GM18517 (cell line): ENCODE data around the gene PCDHGA12.
"Not testable (repeated sequence)": the region's sequence is repeated elsewhere in the genome, so short reads cannot be mapped to it uniquely, and the experiment has no call there.

Source experiments
- ATAC-seq: cut with Tn5 transposase; IDR thresholded peaks from one replicate; pipeline ENCODE4 v1.9.1; 2021; ENCODE audit warnings: mild to moderate bottlenecking, moderate library complexity; ENCODE audit not compliant: unreplicated experiment

PCDHGA12 gene

GRCh38 chr5:141430332-141431113 lies at the start of gene PCDHGA12:
TSS of gene PCDHGA12 (plus strand) at chr5:141430507. CDS start at chr5:141430760, 253 bp downstream.
- no peak for ATAC-seq

- no peak for ATAC-seq
These were observed 47.6 kb upstream of the PCDHGA12 start, which contains the start of gene PCDHGA7 for GRCh38 chr5:141382469-141383294. TSS of gene PCDHGA7 (plus strand) at chr5:141382742. CDS start at chr5:141382900, 158 bp downstream.

GRCh38 chr5:141383345-141383744 lies 47.0 kb upstream of the PCDHGA12 start:
- ATAC-seq: no peak

GRCh38 chr5:141384471-141385267 lies 45.6 kb upstream of the PCDHGA12 start:
- no peak for ATAC-seq

GRCh38 chr5:141387557-141388311 lies 42.6 kb upstream of the PCDHGA12 start, which contains the start of gene PCDHGB4:
TSS of gene PCDHGB4 (plus strand) at chr5:141387698. CDS start at chr5:141387885, 187 bp downstream.
- not testable (repeated sequence) for ATAC-seq

GRCh38 chr5:141388661-141389060 lies 41.6 kb upstream of the PCDHGA12 start:
- no peak for ATAC-seq

GRCh38 chr5:141389153-141390042 lies 40.9 kb upstream of the PCDHGA12 start:
- ATAC-seq: no peak

- no peak for ATAC-seq
These were observed 37.7 kb upstream of the PCDHGA12 start, which contains the start of gene PCDHGA8 for GRCh38 chr5:141392429-141393198. TSS of gene PCDHGA8 (plus strand) at chr5:141392633. CDS start at chr5:141392814, 181 bp downstream.

- ATAC-seq: no peak
These were observed 37.0 kb upstream of the PCDHGA12 start for GRCh38 chr5:141393267-141393666.

GRCh38 chr5:141394401-141395187 lies 35.7 kb upstream of the PCDHGA12 start:
- not testable (repeated sequence) for ATAC-seq

- peak; percentile 93 for ATAC-seq
These were observed 32.4 kb upstream of the PCDHGA12 start, which contains the start of gene PCDHGB5 for GRCh38 chr5:141397756-141398551. TSS of gene PCDHGB5 (plus strand) at chr5:141397947. CDS start at chr5:141398128, 181 bp downstream.

- no peak for ATAC-seq
These were observed 31.7 kb upstream of the PCDHGA12 start for GRCh38 chr5:141398608-141399007.

GRCh38 chr5:141399555-141400258 lies 30.6 kb upstream of the PCDHGA12 start:
- ATAC-seq: no peak

- no peak for ATAC-seq
These were observed 27.6 kb upstream of the PCDHGA12 start, which contains the start of gene PCDHGA9 for GRCh38 chr5:141402553-141403243. TSS of gene PCDHGA9 (plus strand) at chr5:141402778. CDS start at chr5:141402953, 175 bp downstream.

- no peak for ATAC-seq
These were observed 26.9 kb upstream of the PCDHGA12 start for GRCh38 chr5:141403387-141403786.
